GM12874 (cell line): Measurements from ENCODE around the gene OBSL1.

Source experiments
- CTCF ChIP-seq: IDR thresholded peaks from 2 replicates; pipeline ENCODE4 v1.5.1; 2011; ENCODE audit warnings: low read depth, mild to moderate bottlenecking, control low read depth, low read length, moderate library complexity; ENCODE audit not compliant: insufficient read depth

The OBSL1 gene

GRCh38 chr2:219571311-219572236 lies at the start of gene OBSL1:
TSS of gene OBSL1 (minus strand) at chr2:219571539. CDS start at chr2:219571232, 307 bp downstream.
- no peak for TF ChIP-seq CTCF

- no peak for TF ChIP-seq CTCF
Measured at GRCh38 chr2:219620546-219620945, 49.2 kb upstream of the OBSL1 start.

- TF ChIP-seq CTCF: no peak
Measured at GRCh38 chr2:219619235-219619634, 47.9 kb upstream of the OBSL1 start.

- TF ChIP-seq CTCF: no peak
Measured at GRCh38 chr2:219618733-219619122, 47.4 kb upstream of the OBSL1 start.

GRCh38 chr2:219616550-219616949 lies 45.2 kb upstream of the OBSL1 start:
- TF ChIP-seq CTCF: no peak

- no peak for TF ChIP-seq CTCF
Measured at GRCh38 chr2:219615894-219616293, 44.6 kb upstream of the OBSL1 start.

GRCh38 chr2:219615036-219615435 lies 43.7 kb upstream of the OBSL1 start:
- no peak for TF ChIP-seq CTCF
